Activated CD4-positive, alpha-beta T cell treated with anti-CD3 and anti-CD28 coated beads for 36 hours (primary cell): ENCODE measurements around the gene POLA2. TPM values are rescaled to one million over a fixed set of nuclear protein-coding genes. Genes with fewer than 3 reads are reported as not detected.

Source experiments
- ATAC-seq: fragments of 200-7000 bp; cut with Tn5 transposase; one replicate; pipeline ENCODE4 v1.10.0; 2021; ENCODE audit warnings: mild to moderate bottlenecking, moderate library complexity
- CTCF ChIA-PET: fragments of 350-600 bp; sonication (Branson Sonifier 250); formaldehyde crosslinking; loops from one replicate; lab custom pipeline; 2021; ENCODE audit warnings: antibody characterized with exemption; lab: Charles Lee
- POLR2A ChIA-PET: fragments of 350-600 bp; sonication (Branson Sonifier 250); formaldehyde crosslinking; loops from one replicate; lab custom pipeline; 2021; ENCODE audit warnings: antibody characterized with exemption, inconsistent platforms; lab: Charles Lee
- DNase-seq: peaks from one replicate; pipeline ENCODE4 v3.0.0-alpha.2; 2020
- H3K27ac Mint-ChIP-seq: one replicate; pipeline ENCODE4 v1.8.0; 2021; ENCODE audit warnings: mixed read lengths
- H3K27me3 Mint-ChIP-seq: one replicate; pipeline ENCODE4 v1.8.0; 2021; ENCODE audit warnings: mixed read lengths
- H3K36me3 Mint-ChIP-seq: one replicate; pipeline ENCODE4 v1.8.0; 2021; ENCODE audit warnings: low read depth, mixed read lengths
- H3K4me1 Mint-ChIP-seq: one replicate; pipeline ENCODE4 v1.8.0; 2021; ENCODE audit warnings: mixed read lengths
- H3K4me3 Mint-ChIP-seq: one replicate; pipeline ENCODE4 v1.8.0; 2021; ENCODE audit warnings: mild to moderate bottlenecking, moderate library complexity, mixed read lengths
- H3K9me3 Mint-ChIP-seq: one replicate; pipeline ENCODE4 v1.8.0; 2021; ENCODE audit warnings: low read depth, mixed read lengths
- intact Hi-C, 2 experiments: fragments of 100-400 bp; cut with DNase I in 1 of 2; cut with micrococcal nuclease in 1 of 2; formaldehyde crosslinking; loops; one replicate each; pipeline versions ENCODE4 v1.14.2 to v1.15.1; 2022 to 2024; cut with DNase I, micrococcal nuclease
- total RNA-seq, 2 experiments: library from RNA; stranded (reverse); gene quantifications; one replicate each; pipeline ENCODE4 v1.2.3, GENCODE V29; 2021

Gene POLA2
- total RNA-seq, 2 experiments from 2014 or later: 63.1 to 83.3 TPM

DNA sequence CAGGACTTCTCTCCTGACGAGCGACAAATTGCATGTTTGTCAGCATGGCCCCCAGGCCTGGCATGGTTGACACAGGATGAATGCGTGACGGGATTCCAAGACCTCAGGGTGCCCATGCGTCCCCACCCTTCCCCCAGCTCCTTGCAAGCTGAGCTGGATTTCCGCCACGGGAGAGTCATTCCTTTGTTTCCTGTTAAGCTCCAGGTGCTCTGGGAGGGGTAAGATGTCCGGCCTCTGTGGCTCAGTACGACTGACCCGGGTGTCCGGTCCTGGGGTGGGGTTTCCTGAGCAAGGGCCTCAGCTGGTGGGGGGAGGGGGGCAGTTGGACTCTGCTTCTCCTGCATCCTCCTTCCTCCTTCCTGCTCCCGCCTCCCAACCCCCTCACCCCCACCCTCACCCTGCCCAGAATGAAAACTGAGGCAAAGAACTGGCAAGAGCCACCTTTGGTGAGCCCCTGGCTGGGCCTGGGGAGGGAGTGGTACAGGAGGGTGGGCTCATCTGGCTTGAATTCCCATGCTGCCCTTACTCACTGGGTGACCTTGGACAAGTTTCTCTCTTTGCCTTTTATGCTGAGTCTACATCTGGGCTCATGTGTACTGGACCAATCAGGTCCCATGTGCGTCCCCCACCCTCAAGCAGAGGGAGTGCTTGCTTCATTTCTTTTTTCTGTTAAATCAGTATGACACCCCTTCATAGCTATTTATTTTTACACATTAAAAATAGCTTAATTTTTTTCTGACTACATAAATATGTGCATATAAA is 55.4 kb downstream of the POLA2 start:
- POLR2A ChIA-PET: no interaction called here
- H3K4me3 Mint-ChIP-seq: no peak overlapping the region
- peaks cover 5% of the 10 kb centered on the region for H3K27me3 Mint-ChIP-seq
- DNase-seq (no peak), ATAC-seq (no peak)
- intact Hi-C loops: loop anchor here (5.0 kb wide), 2 partner anchors 40 to 305 kb away; partner anchors contain the start of gene ARL2 (in 1 of the 2)
- peaks cover 11% of the 10 kb centered on the region for H3K4me1 Mint-ChIP-seq
- H3K9me3 Mint-ChIP-seq: no peaks in the 10 kb centered on the region
- CTCF ChIA-PET: interaction anchor here (1.0 to 4.3 kb wide), 16 partner anchors 10 to 220 kb away, joined by 3 to 87 read pairs (median 6); partner anchors contain the start of genes DPF2 and POLA2
- H3K27ac Mint-ChIP-seq: no peak overlapping the region
- no peaks in the 10 kb centered on the region for H3K36me3 Mint-ChIP-seq

DNA sequence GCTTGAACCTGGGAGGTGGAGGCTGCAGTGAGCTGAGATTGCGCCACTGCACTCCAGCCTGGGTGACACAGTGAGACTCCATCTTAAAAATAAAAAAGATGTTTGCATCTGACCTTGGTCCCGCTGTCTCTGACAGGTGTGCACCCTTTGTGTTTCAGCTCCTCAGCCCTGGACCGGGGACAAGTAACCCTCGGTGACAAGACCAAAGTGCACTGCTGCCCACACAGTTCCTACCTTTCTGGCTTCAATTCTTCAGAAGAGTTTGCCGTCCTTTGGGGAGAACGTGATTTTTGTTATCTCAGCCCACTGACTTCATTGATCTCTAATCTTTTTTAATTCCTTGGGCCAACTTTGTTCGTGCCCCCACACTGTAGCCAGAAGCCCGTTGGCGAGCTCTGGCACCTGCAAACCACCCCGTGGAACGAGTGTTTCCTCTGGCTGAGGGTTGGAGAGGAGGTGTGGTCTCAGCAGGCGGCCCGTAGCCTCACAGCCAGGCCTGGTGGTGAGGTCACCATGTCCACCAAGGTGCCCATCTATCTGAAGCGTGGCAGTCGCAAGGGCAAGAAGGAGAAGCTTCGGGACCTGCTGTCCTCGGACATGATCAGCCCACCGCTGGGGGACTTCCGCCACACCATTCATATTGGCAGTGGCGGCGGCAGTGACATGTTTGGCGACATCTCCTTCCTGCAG is 58.8 kb downstream of the POLA2 start:
- intact Hi-C loops: no loop called here
- H3K4me1 Mint-ChIP-seq: peaks cover 3% of the 10 kb centered on the region
- H3K9me3 Mint-ChIP-seq: no peaks in the 10 kb centered on the region
- DNase-seq: no peak
- ChIA-PET CTCF (interaction anchor here (0.6 to 4.3 kb wide), 4 partner anchors 10 to 95 kb away, joined by 3 to 20 read pairs (median 5); partner anchors contain the start of gene DPF2), POLR2A (interaction anchor here (0.6 kb wide), 1 partner anchor 129 kb away, joined by 3 read pairs; no protein-coding TSS in a partner anchor)
- H3K36me3 Mint-ChIP-seq: no peaks in the 10 kb centered on the region
- H3K27me3 Mint-ChIP-seq: peaks cover 2% of the 10 kb centered on the region
- no peak for ATAC-seq
- H3K27ac Mint-ChIP-seq: no peak overlapping the region
- no peak overlapping the region for H3K4me3 Mint-ChIP-seq

DNA sequence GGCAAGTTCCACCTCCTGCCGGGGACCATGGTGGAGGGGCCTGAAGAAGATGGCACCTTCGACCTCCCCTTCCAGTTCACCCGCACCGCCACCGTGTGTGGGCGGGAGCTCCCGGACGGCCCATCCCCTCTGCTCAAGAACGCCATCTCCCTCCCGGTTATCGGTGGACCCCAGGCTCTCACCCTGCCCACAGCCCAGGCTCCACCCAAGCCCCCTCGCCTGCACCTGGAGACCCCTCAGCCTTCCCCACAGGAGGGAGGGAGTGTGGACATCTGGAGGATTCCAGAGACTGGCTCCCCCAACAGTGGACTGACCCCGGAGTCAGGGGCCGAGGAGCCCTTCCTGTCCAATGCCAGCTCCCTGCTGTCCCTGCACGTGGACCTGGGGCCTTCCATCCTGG is 59.3 kb downstream of the POLA2 start:
- H3K4me1 Mint-ChIP-seq: no peaks in the 10 kb centered on the region
- ATAC-seq (no peak), DNase-seq (no peak)
- no peaks in the 10 kb centered on the region for H3K9me3 Mint-ChIP-seq
- peaks cover 2% of the 10 kb centered on the region for H3K27me3 Mint-ChIP-seq
- ChIA-PET POLR2A (no interaction called here), CTCF (interaction anchor here (0.6 to 4.3 kb wide), 4 partner anchors 10 to 96 kb away, joined by 3 to 20 read pairs (median 5); partner anchors contain the start of gene DPF2)
- H3K27ac Mint-ChIP-seq: no peak overlapping the region
- no peak overlapping the region for H3K4me3 Mint-ChIP-seq
- intact Hi-C loops: no loop called here
- no peaks in the 10 kb centered on the region for H3K36me3 Mint-ChIP-seq

DNA sequence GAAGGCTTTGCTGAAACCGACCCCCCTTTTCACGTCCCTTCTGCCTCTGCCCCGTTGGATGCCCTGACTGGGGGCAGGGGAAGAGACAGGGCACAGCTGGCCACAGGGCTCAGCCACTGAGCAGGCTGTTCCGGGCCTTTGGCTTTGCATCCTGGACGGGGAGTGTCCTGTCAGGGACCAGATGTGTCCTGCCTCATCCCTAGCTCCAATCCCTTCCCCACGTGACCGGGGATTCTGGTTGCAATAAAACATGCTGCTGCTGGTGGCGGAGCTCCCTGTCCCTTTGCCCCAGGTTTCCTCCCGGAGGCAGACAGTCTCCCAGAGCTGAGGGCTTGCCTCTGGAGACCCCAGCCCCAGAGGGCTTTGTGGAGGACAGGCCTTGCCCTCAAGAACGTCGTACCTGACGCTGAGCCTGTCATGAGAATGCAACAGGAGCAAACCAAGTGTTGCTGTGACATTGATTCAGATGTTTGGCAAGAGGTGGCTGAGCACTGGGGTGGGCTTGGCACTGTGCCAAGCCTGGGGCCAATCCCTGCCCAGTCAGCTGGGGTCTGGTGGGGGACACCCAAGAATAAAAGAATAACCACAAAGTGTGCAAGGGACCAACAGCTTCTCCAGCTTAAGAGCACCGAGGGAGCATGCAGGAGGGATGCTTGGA is 60.2 kb downstream of the POLA2 start:
- no peak overlapping the region for H3K4me3 Mint-ChIP-seq
- no peaks in the 10 kb centered on the region for H3K9me3 Mint-ChIP-seq
- no peak for DNase-seq
- ATAC-seq: no peak
- ChIA-PET POLR2A (no interaction called here), CTCF (interaction anchor here (0.6 to 4.3 kb wide), 3 partner anchors 9 to 383 kb away, joined by 3 to 20 read pairs (median 3); no protein-coding TSS in a partner anchor)
- no peaks in the 10 kb centered on the region for H3K4me1 Mint-ChIP-seq
- H3K27me3 Mint-ChIP-seq: peaks cover 2% of the 10 kb centered on the region
- no peak overlapping the region for H3K27ac Mint-ChIP-seq
- intact Hi-C loops: no loop called here
- no peaks in the 10 kb centered on the region for H3K36me3 Mint-ChIP-seq

DNA sequence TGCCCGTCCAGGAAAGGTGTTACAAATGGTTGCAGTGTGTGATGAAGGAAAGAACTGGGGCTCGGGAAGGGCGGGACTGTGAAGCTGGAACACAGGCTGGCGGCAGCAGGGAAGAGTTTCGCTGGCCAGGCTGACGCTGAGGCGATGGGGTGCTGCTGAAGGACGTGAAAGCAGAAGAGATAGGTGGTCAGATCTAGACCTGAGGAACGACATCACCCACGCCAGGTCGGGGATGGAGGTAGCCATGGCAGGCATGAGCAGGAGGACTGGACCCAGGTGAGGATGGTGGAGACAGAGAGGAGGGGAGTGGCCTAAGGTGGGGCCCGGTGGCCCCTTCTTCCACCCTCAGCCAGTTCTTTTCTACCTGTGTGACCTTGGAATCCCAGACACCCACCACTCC is 62.1 kb downstream of the POLA2 start:
- no peak for DNase-seq
- H3K9me3 Mint-ChIP-seq: no peaks in the 10 kb centered on the region
- ChIA-PET POLR2A (interaction anchor here (0.5 kb wide), 1 partner anchor 1837 kb away, joined by 3 read pairs; no protein-coding TSS in a partner anchor), CTCF (interaction anchor here (0.7 to 1.2 kb wide), 2 partner anchors 8 to 220 kb away, joined by 4 read pairs; no protein-coding TSS in a partner anchor)
- intact Hi-C loops: no loop called here
- no peak for ATAC-seq
- H3K4me1 Mint-ChIP-seq: no peaks in the 10 kb centered on the region
- H3K4me3 Mint-ChIP-seq: no peak overlapping the region
- H3K27ac Mint-ChIP-seq: no peak overlapping the region
- no peaks in the 10 kb centered on the region for H3K36me3 Mint-ChIP-seq
- peaks cover 2% of the 10 kb centered on the region for H3K27me3 Mint-ChIP-seq

DNA sequence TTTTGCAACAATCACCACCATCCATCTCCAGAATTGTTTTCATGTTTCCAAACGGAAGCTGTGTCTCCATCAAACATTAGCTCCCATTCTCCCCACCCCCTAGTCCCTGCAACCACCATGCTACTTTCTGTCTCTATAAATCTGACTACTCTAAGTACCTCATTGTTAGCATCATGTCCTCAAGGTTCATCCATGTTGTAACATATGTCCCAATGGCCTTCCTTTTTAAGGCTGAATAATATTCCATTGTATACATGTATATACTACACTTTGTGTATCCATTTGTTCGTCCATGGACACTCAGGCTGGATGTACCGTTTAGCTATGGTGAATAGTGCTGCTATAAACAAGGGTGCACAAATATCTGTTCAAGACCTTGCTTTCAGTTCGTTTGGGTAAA is 63.7 kb downstream of the POLA2 start:
- POLR2A ChIA-PET: interaction anchor here (0.6 kb wide), 1 partner anchor 13 kb away, joined by 3 read pairs; no protein-coding TSS in a partner anchor
- H3K27ac Mint-ChIP-seq: no peak overlapping the region
- H3K4me3 Mint-ChIP-seq: no peak overlapping the region
- CTCF ChIA-PET: interaction anchor here (1.5 to 5.7 kb wide), 2 partner anchors 10 to 89 kb away, joined by 3 to 86 read pairs; partner anchors contain the start of gene CDC42EP2
- peaks cover 7% of the 10 kb centered on the region for H3K4me1 Mint-ChIP-seq
- no peaks in the 10 kb centered on the region for H3K36me3 Mint-ChIP-seq
- DNase-seq: no peak
- no peaks in the 10 kb centered on the region for H3K9me3 Mint-ChIP-seq
- ATAC-seq: no peak
- intact Hi-C loops: no loop called here
- H3K27me3 Mint-ChIP-seq: peaks cover 2% of the 10 kb centered on the region

DNA sequence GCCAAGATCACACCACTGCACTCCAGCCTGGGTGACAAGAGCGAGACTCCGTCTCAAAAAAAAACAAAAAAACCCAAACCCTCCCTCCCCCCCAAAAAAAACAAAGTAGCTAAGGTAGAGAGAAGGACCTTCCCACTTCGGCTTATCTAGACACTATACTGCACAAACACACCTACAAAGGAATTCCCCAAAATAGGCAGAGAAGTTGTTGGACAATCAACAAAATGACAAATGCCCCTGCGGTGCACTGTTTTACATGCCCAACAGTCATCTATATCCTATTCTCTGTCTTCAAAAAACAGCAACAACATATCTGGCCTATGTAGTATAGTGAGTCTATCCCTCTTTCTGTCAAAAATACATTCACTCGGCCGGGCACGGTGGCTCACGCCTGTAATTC is 65.3 kb downstream of the POLA2 start:
- intact Hi-C loops: no loop called here
- Mint-ChIP-seq H3K27me3 (peaks cover 2% of the 10 kb centered on the region), H3K4me3 (no peak overlapping the region), H3K27ac (no peak overlapping the region), H3K4me1 (peaks cover 7% of the 10 kb centered on the region), H3K9me3 (no peaks in the 10 kb centered on the region), H3K36me3 (no peaks in the 10 kb centered on the region)
- ChIA-PET POLR2A (interaction anchor here (0.6 kb wide), 1 partner anchor 61 kb away, joined by 7 read pairs; no protein-coding TSS in a partner anchor), CTCF (interaction anchor here (0.6 to 5.7 kb wide), 8 partner anchors 11 to 372 kb away, joined by 3 to 86 read pairs (median 4); partner anchors contain the start of genes CDC42EP2 and SIPA1)
- no peak for ATAC-seq
- no peak for DNase-seq

DNA sequence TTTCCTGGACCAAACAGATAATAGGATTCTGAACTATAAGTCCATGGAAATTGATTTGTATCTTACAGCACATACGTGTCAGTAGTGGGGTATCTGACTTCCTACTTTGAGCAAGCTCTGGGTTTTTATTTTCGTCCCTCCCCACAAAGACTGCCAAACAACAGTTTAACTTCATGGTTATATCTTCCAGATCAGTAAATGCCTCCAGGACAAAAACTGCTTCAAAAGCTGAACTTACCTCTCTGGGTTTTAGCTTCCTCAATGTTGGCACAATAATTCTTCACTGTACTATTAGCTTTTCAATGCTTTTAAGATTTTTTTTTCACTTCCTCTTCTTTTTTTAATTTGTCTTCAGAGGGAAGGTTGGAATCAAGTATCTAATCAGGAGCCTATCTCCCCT is 67.7 kb downstream of the POLA2 start:
- Mint-ChIP-seq H3K36me3 (peaks cover 2% of the 10 kb centered on the region), H3K27me3 (no peaks in the 10 kb centered on the region), H3K4me3 (no peak overlapping the region), H3K4me1 (peaks cover 7% of the 10 kb centered on the region), H3K27ac (no peak overlapping the region), H3K9me3 (no peaks in the 10 kb centered on the region)
- no peak for DNase-seq
- ATAC-seq: no peak
- CTCF ChIA-PET: interaction anchor here (0.6 to 6.4 kb wide), 46 partner anchors 9 to 498 kb away, joined by 3 to 86 read pairs (median 6); partner anchors contain the start of genes CDC42EP2, FRMD8 and POLA2
- POLR2A ChIA-PET: interaction anchor here (1.0 to 1.2 kb wide), 3 partner anchors 13 to 169 kb away, joined by 3 to 5 read pairs (median 5); partner anchors contain the start of genes MALAT1 and POLA2
- intact Hi-C loops: no loop called here

DNA sequence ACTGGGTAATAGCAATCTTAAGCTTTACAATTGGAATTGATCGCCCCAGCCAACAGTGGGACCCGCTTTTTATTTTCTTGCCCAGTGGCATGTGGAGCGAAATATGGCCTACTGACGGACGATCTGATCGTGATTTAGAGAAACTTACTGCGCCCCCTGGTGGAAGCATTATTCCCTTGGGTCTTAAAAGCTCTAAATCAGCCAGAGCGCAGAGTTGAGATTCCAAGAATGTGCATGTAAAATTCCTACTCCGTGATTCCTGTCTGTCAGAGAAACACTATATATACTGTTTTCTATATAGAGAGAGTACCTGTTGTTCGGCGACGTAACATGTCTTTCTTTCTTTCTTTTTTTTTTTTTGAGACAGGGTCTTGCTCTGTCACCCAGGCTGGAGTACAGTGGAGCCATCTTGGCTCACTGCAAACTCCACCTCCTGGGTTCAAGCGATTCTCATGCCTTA is 68.2 kb downstream of the POLA2 start:
- CTCF ChIA-PET: interaction anchor here (0.6 to 6.4 kb wide), 49 partner anchors 9 to 723 kb away, joined by 3 to 86 read pairs (median 6); partner anchors contain the start of genes CDC42EP2 and POLA2
- ATAC-seq (peak; percentile 35), DNase-seq (peak; percentile 92)
- Mint-ChIP-seq H3K27me3 (no peaks in the 10 kb centered on the region), H3K4me1 (peaks cover 12% of the 10 kb centered on the region), H3K4me3 (no peak overlapping the region), H3K9me3 (no peaks in the 10 kb centered on the region), H3K36me3 (peaks cover 6% of the 10 kb centered on the region), H3K27ac (no peak overlapping the region)
- intact Hi-C loops: loop anchor here in 1 of 2 experiments (1.0 kb wide), 3 partner anchors 55 to 125 kb away; no protein-coding TSS in a partner anchor
- POLR2A ChIA-PET: interaction anchor here (1.0 to 1.2 kb wide), 3 partner anchors 14 to 169 kb away, joined by 3 to 5 read pairs (median 5); partner anchors contain the start of genes MALAT1 and POLA2

DNA sequence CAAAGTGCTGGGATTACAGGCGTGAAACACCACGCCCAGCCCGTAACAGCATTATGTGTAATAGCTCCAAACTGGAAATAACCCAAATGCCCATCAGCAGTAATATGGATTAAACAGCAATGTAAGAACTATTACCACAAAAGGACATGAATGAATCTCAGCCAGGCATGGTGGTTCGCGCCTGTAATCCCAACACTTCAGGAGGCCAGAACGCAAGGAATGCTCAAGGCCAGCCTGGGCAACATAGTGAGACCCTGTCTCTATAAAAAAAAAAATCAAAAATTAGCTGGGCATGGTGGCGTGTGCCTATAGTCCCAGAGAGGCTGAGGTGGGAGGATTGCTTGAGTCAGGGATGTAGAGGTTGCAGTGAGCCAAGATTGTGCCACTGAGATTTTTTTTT is 68.8 kb downstream of the POLA2 start:
- Mint-ChIP-seq H3K27ac (no peak overlapping the region), H3K4me3 (no peak overlapping the region), H3K36me3 (peaks cover 11% of the 10 kb centered on the region), H3K27me3 (no peaks in the 10 kb centered on the region), H3K9me3 (no peaks in the 10 kb centered on the region), H3K4me1 (peaks cover 18% of the 10 kb centered on the region)
- ATAC-seq (no peak), DNase-seq (no peak)
- intact Hi-C loops: loop anchor here in 1 of 2 experiments (1.0 kb wide), 3 partner anchors 55 to 125 kb away; no protein-coding TSS in a partner anchor
- ChIA-PET CTCF (interaction anchor here (0.6 to 6.4 kb wide), 42 partner anchors 9 to 722 kb away, joined by 3 to 86 read pairs (median 6); partner anchors contain the start of genes CDC42EP2 and POLA2), POLR2A (interaction anchor here (0.6 to 1.2 kb wide), 4 partner anchors 14 to 168 kb away, joined by 3 to 5 read pairs (median 4); partner anchors contain the start of genes MALAT1 and POLA2)
